ENCODE data around the gene PACRG. TPM values are rescaled to one million over a fixed set of nuclear protein-coding genes. Genes with fewer than 3 reads are reported as not detected.

Gene PACRG
- polyA plus RNA-seq, 1 donor from 2014 or later, result 16.6 TPM

DNA sequence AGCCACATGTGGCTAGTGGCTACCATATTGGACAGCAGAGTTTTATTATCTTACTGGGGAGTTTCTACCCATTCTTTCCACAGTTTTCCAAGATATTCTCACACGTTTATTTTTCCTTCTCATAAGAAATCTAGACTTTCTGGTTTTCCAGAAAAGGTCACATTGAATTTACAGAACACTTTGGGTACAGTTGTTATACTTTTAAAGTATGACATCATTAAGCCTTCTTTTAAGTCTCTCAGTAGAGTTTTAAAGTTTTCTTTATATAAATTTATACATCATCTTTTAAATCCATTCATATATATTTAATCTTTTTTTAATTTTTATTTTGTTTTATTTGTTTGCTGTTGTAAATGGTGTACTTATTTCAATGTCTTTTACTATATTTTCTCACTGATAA, 486.5 kb downstream of the PACRG start:
- TF ChIP-seq RAD21 (conservative IDR thresholded peaks at IDR 0.05) (no peak), SMC3 (conservative IDR thresholded peaks at IDR 0.05; ENCODE audit: poor library complexity) (no peak), POLR2AphosphoS5 (IDR thresholded peaks at IDR 0.05) (no peak), EP300 (conservative IDR thresholded peaks at IDR 0.05; ENCODE audit: poor library complexity, severe bottlenecking) (no peak), TAF1 (IDR thresholded peaks at IDR 0.05; ENCODE audit: low read depth) (no peak), EZH2 (IDR thresholded peaks at IDR 0.05; ENCODE audit: borderline replicate concordance, insufficient read depth, low read length, poor library complexity, severe bottlenecking) (no peak), MXI1 (conservative IDR thresholded peaks at IDR 0.05; ENCODE audit: poor library complexity, severe bottlenecking) (no peak)
- TF ChIP-seq, protein P1, sequence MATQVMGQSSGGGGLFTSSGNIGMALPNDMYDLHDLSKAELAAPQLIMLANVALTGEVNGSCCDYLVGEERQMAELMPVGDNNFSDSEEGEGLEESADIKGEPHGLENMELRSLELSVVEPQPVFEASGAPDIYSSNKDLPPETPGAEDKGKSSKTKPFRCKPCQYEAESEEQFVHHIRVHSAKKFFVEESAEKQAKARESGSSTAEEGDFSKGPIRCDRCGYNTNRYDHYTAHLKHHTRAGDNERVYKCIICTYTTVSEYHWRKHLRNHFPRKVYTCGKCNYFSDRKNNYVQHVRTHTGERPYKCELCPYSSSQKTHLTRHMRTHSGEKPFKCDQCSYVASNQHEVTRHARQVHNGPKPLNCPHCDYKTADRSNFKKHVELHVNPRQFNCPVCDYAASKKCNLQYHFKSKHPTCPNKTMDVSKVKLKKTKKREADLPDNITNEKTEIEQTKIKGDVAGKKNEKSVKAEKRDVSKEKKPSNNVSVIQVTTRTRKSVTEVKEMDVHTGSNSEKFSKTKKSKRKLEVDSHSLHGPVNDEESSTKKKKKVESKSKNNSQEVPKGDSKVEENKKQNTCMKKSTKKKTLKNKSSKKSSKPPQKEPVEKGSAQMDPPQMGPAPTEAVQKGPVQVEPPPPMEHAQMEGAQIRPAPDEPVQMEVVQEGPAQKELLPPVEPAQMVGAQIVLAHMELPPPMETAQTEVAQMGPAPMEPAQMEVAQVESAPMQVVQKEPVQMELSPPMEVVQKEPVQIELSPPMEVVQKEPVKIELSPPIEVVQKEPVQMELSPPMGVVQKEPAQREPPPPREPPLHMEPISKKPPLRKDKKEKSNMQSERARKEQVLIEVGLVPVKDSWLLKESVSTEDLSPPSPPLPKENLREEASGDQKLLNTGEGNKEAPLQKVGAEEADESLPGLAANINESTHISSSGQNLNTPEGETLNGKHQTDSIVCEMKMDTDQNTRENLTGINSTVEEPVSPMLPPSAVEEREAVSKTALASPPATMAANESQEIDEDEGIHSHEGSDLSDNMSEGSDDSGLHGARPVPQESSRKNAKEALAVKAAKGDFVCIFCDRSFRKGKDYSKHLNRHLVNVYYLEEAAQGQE (IDR thresholded peaks at IDR 0.05; ENCODE audit: borderline replicate concordance), result no peak
- TF ChIP-seq, protein P2, sequence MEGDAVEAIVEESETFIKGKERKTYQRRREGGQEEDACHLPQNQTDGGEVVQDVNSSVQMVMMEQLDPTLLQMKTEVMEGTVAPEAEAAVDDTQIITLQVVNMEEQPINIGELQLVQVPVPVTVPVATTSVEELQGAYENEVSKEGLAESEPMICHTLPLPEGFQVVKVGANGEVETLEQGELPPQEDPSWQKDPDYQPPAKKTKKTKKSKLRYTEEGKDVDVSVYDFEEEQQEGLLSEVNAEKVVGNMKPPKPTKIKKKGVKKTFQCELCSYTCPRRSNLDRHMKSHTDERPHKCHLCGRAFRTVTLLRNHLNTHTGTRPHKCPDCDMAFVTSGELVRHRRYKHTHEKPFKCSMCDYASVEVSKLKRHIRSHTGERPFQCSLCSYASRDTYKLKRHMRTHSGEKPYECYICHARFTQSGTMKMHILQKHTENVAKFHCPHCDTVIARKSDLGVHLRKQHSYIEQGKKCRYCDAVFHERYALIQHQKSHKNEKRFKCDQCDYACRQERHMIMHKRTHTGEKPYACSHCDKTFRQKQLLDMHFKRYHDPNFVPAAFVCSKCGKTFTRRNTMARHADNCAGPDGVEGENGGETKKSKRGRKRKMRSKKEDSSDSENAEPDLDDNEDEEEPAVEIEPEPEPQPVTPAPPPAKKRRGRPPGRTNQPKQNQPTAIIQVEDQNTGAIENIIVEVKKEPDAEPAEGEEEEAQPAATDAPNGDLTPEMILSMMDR (IDR thresholded peaks at IDR 0.05; ENCODE audit: poor library complexity, severe bottlenecking), result no peak
- Histone ChIP-seq H3K27ac (ENCODE audit: low read length) (no peak overlapping the region), H3K36me3 (ENCODE audit: insufficient read depth, low read length) (peaks cover 3% of the 10 kb centered on the region), H3K4me2 (ENCODE audit: low read length) (no peak overlapping the region), H3K79me2 (replicated peaks; ENCODE audit: insufficient read depth, low read length) (no peaks in the 10 kb centered on the region), H4K20me1 (ENCODE audit: insufficient read depth) (no peaks in the 10 kb centered on the region), H3K27me3 (ENCODE audit: insufficient read depth, low read depth, low read length) (no peaks in the 10 kb centered on the region), H3K9me3 (ENCODE audit: low read length) (no peaks in the 10 kb centered on the region), H3K9me2 (ENCODE audit: insufficient read depth, low read length) (no peaks in the 10 kb centered on the region), H2AFZ (ENCODE audit: low read depth, low read length) (no peak overlapping the region), H3K9ac (ENCODE audit: low read length) (no peak overlapping the region), H3F3A (ENCODE audit: insufficient read depth, low read length, poor library complexity, severe bottlenecking) (no peaks in the 10 kb centered on the region), H3K4me3 (ENCODE audit: low read length) (no peak overlapping the region)

GRCh38 chr6:163218361-163218894, 490.7 kb downstream of the PACRG start:
- H3K27ac ChIP-seq (ENCODE audit: low read length), result no peak overlapping the region
- no peaks in the 10 kb centered on the region for H3K9me3 ChIP-seq (ENCODE audit: low read length)
- no peak overlapping the region for H3K4me2 ChIP-seq (ENCODE audit: low read length)
- no peaks in the 10 kb centered on the region for H3K9me2 ChIP-seq (ENCODE audit: insufficient read depth, low read length)
- peaks cover 3% of the 10 kb centered on the region for H3K36me3 ChIP-seq (ENCODE audit: insufficient read depth, low read length)
- H2AFZ ChIP-seq (ENCODE audit: low read depth, low read length), result no peak overlapping the region
- no peaks in the 10 kb centered on the region for H4K20me1 ChIP-seq (ENCODE audit: insufficient read depth)
- no peak overlapping the region for H3K9ac ChIP-seq (ENCODE audit: low read length)
- H3F3A ChIP-seq (ENCODE audit: insufficient read depth, low read length, poor library complexity, severe bottlenecking), result no peaks in the 10 kb centered on the region
- no peaks in the 10 kb centered on the region for H3K79me2 ChIP-seq (replicated peaks; ENCODE audit: insufficient read depth, low read length)
- TF ChIP-seq, protein P1 (IDR thresholded peaks at IDR 0.05; ENCODE audit: borderline replicate concordance), result no peak
- TF ChIP-seq MXI1 (conservative IDR thresholded peaks at IDR 0.05; ENCODE audit: poor library complexity, severe bottlenecking), result no peak
- no peak for TF ChIP-seq TAF1 (IDR thresholded peaks at IDR 0.05; ENCODE audit: low read depth)
- TF ChIP-seq POLR2AphosphoS5 (IDR thresholded peaks at IDR 0.05), result no peak
- no peak for TF ChIP-seq EP300 (conservative IDR thresholded peaks at IDR 0.05; ENCODE audit: poor library complexity, severe bottlenecking)
- no peak for TF ChIP-seq SMC3 (conservative IDR thresholded peaks at IDR 0.05; ENCODE audit: poor library complexity)
- TF ChIP-seq EZH2 (IDR thresholded peaks at IDR 0.05; ENCODE audit: borderline replicate concordance, insufficient read depth, low read length, poor library complexity, severe bottlenecking), result no peak
- no peak for TF ChIP-seq RAD21 (conservative IDR thresholded peaks at IDR 0.05)
- TF ChIP-seq, protein P2 (IDR thresholded peaks at IDR 0.05; ENCODE audit: poor library complexity, severe bottlenecking), result no peak
- no peak overlapping the region for H3K4me3 ChIP-seq (ENCODE audit: low read length)
- H3K27me3 ChIP-seq (ENCODE audit: insufficient read depth, low read depth, low read length), result no peaks in the 10 kb centered on the region

Data from neural cell (in vitro differentiated cells).